RWPE2 (cell line): ENCODE measurements around the gene DYNC2H1.
A peak's percentile ranks its signal among the peaks of the same experiment; 100 is the strongest.

ENCODE experiments used
- ATAC-seq: fragments of 200-7000 bp; cut with Tn5 transposase; 3 replicates; pipeline ENCODE4 v1.9.1; 2021; ENCODE audit warnings: low read depth
- DNase-seq: peaks from one replicate; pipeline ENCODE4 v3.0.0-alpha.2; 2020; ENCODE audit warnings: low spot score
- H3K27ac ChIP-seq: fragments of 450-650 bp; 2 replicates; pipeline ENCODE4 v1.5.1; 2017; ENCODE audit warnings: mild to moderate bottlenecking; ENCODE audit not compliant: poor library complexity, severe bottlenecking
- H3K27me3 ChIP-seq: fragments of 250-450 bp; sonication (Bioruptor Pico); 2 replicates; pipeline ENCODE4 v1.5.1; 2021; ENCODE audit warnings: mild to moderate bottlenecking, moderate library complexity; ENCODE audit not compliant: insufficient read depth, poor library complexity, severe bottlenecking
- H3K36me3 ChIP-seq: fragments of 250-450 bp; sonication (Bioruptor Pico); 2 replicates; pipeline ENCODE4 v1.5.1; 2020; ENCODE audit warnings: low read depth, mild to moderate bottlenecking, moderate library complexity
- H3K4me1 ChIP-seq: fragments of 250-450 bp; sonication (Bioruptor Pico); 2 replicates; pipeline ENCODE4 v1.5.1; 2021; ENCODE audit warnings: mild to moderate bottlenecking, moderate library complexity; ENCODE audit not compliant: insufficient read depth, poor library complexity, severe bottlenecking
- H3K4me3 ChIP-seq: fragments of 250-450 bp; sonication (Bioruptor Pico); 2 replicates; pipeline ENCODE4 v1.5.1; 2021; ENCODE audit warnings: mild to moderate bottlenecking, moderate library complexity; ENCODE audit not compliant: severe bottlenecking
- H3K9me3 ChIP-seq: fragments of 250-450 bp; sonication (Bioruptor Pico); 2 replicates; pipeline ENCODE4 v1.5.1; 2021; ENCODE audit warnings: mild to moderate bottlenecking, moderate library complexity; ENCODE audit not compliant: severe bottlenecking
- TF ChIP-seq, protein P1 (sequence below): fragments of 450-650 bp; IDR thresholded peaks from one replicate; pipeline ENCODE4 v1.5.1; 2017; ENCODE audit warnings: mild to moderate bottlenecking, moderate library complexity; ENCODE audit not compliant: poor library complexity, severe bottlenecking

Gene DYNC2H1

DNA sequence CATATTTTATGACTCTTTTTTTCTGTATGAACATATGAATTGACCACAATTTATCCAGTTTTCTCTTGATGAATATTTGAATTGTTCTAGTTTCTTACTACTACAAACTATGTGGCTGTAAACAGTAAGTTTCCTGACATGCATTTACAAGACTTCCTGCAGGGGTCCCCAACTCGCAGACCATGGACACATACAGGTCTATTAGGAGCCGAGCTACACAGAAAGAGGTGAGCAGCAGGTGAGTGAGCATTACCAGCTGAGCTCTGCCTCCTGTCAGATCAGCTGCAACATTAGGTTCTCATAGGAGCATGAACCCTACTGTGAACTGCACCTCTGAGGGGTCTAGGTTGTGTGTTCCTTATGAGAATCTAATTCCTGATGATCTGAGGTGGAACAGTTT, 379.4 kb downstream of the DYNC2H1 start:
- no peak for DNase-seq
- H3K4me3 ChIP-seq: no peak overlapping the region
- TF ChIP-seq, protein P1, sequence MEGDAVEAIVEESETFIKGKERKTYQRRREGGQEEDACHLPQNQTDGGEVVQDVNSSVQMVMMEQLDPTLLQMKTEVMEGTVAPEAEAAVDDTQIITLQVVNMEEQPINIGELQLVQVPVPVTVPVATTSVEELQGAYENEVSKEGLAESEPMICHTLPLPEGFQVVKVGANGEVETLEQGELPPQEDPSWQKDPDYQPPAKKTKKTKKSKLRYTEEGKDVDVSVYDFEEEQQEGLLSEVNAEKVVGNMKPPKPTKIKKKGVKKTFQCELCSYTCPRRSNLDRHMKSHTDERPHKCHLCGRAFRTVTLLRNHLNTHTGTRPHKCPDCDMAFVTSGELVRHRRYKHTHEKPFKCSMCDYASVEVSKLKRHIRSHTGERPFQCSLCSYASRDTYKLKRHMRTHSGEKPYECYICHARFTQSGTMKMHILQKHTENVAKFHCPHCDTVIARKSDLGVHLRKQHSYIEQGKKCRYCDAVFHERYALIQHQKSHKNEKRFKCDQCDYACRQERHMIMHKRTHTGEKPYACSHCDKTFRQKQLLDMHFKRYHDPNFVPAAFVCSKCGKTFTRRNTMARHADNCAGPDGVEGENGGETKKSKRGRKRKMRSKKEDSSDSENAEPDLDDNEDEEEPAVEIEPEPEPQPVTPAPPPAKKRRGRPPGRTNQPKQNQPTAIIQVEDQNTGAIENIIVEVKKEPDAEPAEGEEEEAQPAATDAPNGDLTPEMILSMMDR: no peak
- H3K27me3 ChIP-seq: no peaks in the 10 kb centered on the region
- no peak overlapping the region for H3K27ac ChIP-seq
- H3K9me3 ChIP-seq: no peaks in the 10 kb centered on the region
- H3K36me3 ChIP-seq: no peaks in the 10 kb centered on the region
- no peaks in the 10 kb centered on the region for H3K4me1 ChIP-seq
- no peak for ATAC-seq

DNA sequence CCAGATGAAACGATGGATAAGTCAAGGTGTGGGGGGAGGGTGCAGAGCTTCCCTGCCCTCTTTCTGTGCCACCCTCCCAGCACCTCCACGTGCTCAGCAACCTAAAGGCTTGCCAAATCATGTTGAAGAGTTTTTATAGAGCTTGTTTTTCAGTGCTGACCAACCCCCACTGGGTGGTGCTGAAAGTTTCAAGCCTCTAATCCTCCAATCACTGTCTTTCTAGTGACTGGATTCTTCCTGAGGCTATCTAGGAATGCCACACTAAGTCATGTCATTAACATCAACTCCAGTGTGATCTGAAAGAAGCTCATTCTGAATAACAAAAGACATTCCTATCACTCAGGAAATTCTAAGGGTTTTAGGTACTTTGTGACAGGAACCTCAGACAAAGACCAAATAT, 382.6 kb downstream of the DYNC2H1 start:
- Histone ChIP-seq H3K4me1 (no peaks in the 10 kb centered on the region), H3K9me3 (no peaks in the 10 kb centered on the region), H3K4me3 (no peak overlapping the region), H3K27ac (no peak overlapping the region), H3K27me3 (no peaks in the 10 kb centered on the region), H3K36me3 (no peaks in the 10 kb centered on the region)
- ATAC-seq (0 out of 3 replicates have a peak, but pooled peaks have one; percentile 17), DNase-seq (no peak)
- TF ChIP-seq, protein P1: no peak

DNA sequence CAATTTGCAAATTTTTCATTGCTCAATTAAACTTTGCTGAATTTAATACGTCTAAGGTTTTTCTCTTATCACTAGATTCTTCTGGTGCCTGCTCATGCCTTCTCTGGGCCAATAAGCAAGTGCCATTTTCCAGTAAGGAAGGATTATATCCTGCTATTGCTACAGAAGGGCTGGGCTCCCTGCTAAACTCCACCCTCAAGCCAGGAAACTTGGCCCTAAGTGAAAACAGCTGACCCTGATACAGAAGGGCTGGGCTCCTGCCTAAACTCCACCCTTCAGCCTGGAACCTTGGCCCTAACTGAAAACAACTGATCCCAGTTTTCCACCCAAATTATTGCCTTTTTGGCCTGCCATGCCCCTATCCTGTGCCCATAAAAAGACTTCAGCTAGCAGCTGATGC, 385.3 kb downstream of the DYNC2H1 start:
- Histone ChIP-seq H3K4me3 (no peak overlapping the region), H3K4me1 (no peaks in the 10 kb centered on the region), H3K27me3 (no peaks in the 10 kb centered on the region), H3K36me3 (no peaks in the 10 kb centered on the region), H3K9me3 (no peaks in the 10 kb centered on the region), H3K27ac (no peak overlapping the region)
- DNase-seq: no peak
- ATAC-seq: no peak
- TF ChIP-seq, protein P1: no peak

DNA sequence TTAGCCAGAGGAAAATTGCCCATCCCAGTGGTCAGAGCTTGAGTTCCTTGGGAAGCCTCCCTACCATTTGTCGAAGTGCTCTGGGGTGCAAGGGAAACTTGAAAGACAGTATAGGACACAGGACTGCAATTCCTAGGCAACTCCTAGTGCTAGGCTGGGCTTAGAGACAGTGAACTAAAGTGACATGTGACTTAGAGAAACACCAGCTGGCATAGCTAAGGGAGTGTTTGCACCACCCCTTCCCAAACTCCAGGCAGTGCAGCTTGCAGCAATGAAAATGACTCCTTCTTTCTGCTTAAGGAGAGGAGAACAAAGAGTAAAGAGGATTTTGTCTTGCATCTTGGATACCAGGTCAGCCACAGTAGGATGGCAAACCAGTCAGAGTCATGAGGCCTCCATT, 388.0 kb downstream of the DYNC2H1 start:
- Histone ChIP-seq H3K36me3 (no peaks in the 10 kb centered on the region), H3K27ac (no peak overlapping the region), H3K27me3 (no peaks in the 10 kb centered on the region), H3K9me3 (no peaks in the 10 kb centered on the region), H3K4me3 (no peak overlapping the region), H3K4me1 (no peaks in the 10 kb centered on the region)
- TF ChIP-seq, protein P1: no peak
- no peak for DNase-seq
- no peak for ATAC-seq

DNA sequence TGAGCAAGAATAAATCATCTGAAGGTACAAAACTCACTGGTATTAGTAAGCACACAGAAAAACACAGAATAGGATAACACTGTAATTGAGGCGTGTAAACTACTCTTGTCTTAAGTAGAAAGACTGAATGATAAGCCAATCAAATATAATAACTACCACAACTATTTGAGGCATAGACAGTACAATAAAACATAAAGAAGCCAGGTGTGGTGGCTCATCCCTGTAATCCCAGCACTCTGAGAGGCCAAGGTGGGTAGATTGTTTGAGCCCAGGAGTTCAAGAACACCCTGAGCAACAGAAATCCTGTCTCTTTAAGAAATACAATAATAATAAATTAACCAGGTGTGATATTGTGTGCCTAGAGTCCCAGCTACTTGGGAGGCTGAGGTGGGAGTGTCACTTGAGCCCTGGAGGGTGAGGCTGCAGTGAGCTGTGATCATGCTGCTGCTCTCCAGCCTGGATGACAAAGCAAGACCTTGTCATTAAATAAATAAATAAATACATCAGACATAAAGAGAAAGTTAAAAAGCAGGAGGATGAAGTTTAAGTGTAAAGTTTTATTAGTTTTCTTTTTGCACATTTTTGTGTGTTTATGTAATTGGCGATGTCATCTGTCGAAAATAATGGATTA, 390.6 kb downstream of the DYNC2H1 start:
- TF ChIP-seq, protein P1: no peak
- Histone ChIP-seq H3K36me3 (no peaks in the 10 kb centered on the region), H3K4me1 (no peaks in the 10 kb centered on the region), H3K9me3 (no peaks in the 10 kb centered on the region), H3K27ac (no peak overlapping the region), H3K27me3 (no peaks in the 10 kb centered on the region), H3K4me3 (no peak overlapping the region)
- DNase-seq (no peak), ATAC-seq (no peak)
